ENCODE data around the gene TRABD.

The TRABD gene

GRCh38 chr22:50196256-50196655, 10.5 kb downstream of the TRABD start:
- H3K27ac ChIP-seq: no peak overlapping the region
- TF ChIP-seq CTCF (conservative IDR thresholded peaks at IDR 0.05): no peak

- no peak overlapping the region for H3K27ac ChIP-seq
- TF ChIP-seq CTCF (conservative IDR thresholded peaks at IDR 0.05): no peak
Observed at GRCh38 chr22:50197000-50197800, 11.5 kb downstream of the TRABD start.

GRCh38 chr22:50197856-50198623, 12.3 kb downstream of the TRABD start:
- no peak for TF ChIP-seq CTCF (conservative IDR thresholded peaks at IDR 0.05)

GRCh38 chr22:50198624-50199017, 12.9 kb downstream of the TRABD start:
- no peak for TF ChIP-seq CTCF (conservative IDR thresholded peaks at IDR 0.05)
- no peak overlapping the region for H3K27ac ChIP-seq

More at GRCh38 chr22:50197856-50198623, 12.3 kb downstream of the TRABD start:
- no peak overlapping the region for H3K27ac ChIP-seq

- TF ChIP-seq CTCF (conservative IDR thresholded peaks at IDR 0.05): no peak
- no peak overlapping the region for H3K27ac ChIP-seq
Observed at GRCh38 chr22:50199251-50199721, 13.6 kb downstream of the TRABD start.

GRCh38 chr22:50199829-50200460, 14.2 kb downstream of the TRABD start:
- no peak for TF ChIP-seq CTCF (conservative IDR thresholded peaks at IDR 0.05)
- H3K27ac ChIP-seq: peak overlapping the region; percentile 80; the same call in 1 of the 2 replicates

All from VCaP (cell line).